HG03354 (cell line): ENCODE measurements around the gene SNAPC3.
"Not testable (repeated sequence)": the region's sequence is repeated elsewhere in the genome, so short reads cannot be mapped to it uniquely, and the experiment has no call there.

Source experiments
- ATAC-seq: cut with Tn5 transposase; IDR thresholded peaks from one replicate; pipeline ENCODE4 v1.9.1; 2021; ENCODE audit warnings: mild to moderate bottlenecking; ENCODE audit not compliant: unreplicated experiment, poor library complexity, severe bottlenecking

The SNAPC3 gene

DNA sequence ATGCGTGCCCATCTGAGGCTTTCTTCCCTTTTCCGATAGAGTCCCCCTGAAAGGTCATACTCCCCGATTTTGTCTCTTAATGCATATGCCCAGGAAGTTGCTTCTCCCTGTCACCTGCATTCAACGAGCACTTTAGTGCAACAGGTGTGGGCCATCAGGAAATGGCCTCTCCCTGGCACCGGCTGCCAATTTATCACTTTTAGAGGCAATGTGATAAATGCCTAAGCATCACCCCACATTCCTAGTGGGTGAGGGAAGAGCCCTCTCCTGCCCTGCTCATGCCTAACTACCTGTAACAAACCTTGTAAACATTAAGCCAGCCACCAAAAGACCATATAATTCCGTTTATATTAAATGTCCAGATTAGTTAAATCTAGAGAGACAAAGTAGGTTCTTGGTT lies 1.1 kb upstream of the SNAPC3 start:
- no peak for ATAC-seq

DNA sequence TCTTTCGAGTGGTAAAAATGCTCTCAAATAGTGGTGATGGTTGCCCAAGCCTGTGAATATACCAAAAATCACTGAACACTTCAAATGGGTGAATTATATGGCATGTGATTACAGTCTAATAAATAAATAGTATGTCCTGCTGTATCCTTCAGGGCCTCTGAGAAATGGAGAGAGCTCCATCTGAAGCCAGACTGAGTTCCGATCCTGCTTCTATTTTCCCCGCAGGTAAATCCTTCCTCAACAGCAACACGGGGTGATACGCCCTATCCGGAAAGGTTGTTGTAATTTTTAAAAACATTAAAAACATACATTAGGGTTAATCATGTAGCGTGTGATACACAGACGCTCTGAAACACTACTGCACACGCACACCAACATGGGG lies 695 bp upstream of the SNAPC3 start:
- ATAC-seq, result no peak

DNA sequence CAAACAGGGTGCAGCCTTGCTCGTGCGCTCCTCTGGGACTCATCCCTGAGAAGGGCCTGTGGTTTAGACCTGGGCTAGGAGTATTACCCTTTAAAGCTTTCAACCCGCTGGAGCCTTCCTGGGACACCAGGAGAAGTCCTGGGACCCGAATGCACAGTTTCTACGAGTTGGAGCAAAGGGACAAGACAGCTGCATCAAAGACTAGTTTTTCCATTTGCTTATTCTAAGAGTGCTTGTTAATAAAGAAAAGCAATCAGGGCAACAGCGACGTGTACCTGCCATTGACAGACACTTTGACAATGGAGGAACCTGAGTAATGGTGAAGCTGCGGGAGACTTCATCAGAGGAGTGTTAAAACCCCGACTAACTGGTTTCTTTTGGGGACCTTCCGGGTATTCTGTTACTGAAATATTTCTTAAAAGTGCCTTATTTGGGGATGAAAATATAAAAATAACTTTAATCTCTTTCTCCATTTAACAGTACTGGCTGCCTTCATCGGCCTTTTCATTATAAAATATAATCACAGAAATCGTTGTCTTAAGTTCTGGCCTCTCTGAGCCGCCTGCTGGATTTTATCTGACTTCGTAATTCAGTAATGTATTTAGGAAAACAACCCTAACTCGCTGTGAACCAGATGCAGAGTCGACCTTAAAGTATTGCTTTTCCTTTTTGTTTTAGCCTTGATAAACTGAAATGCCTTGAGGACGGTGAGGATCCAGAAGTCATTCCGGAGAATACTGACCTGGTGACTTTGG lies 732 bp downstream of the SNAPC3 start:
- ATAC-seq, result peak; percentile 12

DNA sequence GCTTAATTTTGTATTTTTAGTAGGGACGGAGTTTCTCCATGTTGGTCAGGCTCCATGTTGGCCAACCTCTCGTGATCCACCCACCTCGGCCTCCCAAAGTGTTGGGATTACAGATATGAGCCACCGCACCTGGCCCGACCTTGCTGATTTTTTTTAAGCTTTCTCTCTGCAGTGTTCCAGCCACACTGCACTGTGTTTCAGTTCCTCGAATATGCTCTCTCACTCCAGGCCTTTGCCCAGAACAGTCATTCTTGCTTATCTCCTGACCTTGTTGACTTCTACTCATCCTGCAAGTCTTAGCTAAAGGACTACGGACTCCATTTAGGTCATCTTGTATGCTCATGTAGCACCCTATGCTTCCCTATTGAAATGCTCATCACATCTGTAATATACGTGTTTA lies 3.3 kb downstream of the SNAPC3 start:
- peak; percentile 20 for ATAC-seq

DNA sequence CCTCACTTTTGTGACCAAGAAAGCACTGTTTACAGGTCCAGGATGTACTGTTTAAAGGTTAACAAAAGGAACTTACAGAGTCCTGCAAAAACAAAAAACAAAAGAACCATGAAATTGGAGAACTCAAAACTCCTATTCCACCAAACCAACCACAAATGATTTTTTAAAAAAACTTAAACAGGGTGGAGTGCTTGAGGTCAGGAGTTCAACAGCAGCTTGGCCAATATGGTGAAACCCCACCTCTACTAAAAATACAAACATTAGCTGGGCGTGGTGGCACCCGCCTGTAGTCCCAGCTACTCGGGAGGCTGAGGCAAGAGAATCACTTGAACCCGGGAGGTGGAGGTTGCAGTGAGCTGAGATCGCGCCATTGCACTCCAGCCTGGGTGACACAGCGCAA lies 5.0 kb downstream of the SNAPC3 start:
- ATAC-seq, result not testable (repeated sequence)

DNA sequence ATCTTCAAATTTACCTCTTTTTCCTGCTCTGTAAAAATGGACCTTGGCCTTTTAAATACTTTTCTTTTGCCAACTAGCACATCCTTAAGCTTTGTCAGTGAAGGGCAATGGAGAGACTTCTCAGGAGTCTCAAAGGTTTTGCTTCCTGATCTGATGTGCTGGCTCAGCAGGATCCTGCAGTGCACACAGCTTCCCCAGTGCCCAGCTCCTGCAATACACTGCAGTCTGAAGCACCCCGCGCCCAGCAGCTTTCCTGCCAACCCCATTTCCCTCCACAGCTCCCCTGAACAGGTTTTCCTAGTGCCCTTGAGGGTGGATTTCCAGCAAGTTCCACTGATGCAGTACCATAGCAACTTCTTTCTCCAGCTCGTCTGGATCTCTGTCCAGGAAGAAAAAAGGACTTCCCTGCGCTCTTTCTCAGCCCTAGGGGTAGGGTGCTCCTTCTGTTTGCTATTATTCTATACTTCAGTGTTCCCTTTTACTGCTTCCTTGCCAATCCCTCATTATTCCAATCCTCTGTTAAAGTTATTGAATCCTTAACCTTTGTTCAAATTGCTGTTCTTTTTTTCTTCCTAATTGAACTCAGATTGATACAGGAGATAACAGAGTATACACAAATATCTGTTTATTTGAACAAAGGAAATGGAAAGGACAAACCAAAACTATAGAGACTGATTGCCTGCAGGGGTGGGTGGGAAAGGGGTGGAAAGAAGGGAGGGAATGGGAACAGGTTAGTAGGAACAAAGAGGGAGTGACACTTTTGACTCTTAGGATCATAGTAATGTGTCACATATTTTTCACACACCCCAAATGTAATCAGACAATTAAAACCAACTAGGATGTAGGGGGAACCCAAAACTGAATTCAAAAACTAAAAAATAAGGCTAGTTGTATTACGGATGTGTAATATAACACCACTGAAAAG lies 8.5 kb downstream of the SNAPC3 start:
- ATAC-seq, result no peak

DNA sequence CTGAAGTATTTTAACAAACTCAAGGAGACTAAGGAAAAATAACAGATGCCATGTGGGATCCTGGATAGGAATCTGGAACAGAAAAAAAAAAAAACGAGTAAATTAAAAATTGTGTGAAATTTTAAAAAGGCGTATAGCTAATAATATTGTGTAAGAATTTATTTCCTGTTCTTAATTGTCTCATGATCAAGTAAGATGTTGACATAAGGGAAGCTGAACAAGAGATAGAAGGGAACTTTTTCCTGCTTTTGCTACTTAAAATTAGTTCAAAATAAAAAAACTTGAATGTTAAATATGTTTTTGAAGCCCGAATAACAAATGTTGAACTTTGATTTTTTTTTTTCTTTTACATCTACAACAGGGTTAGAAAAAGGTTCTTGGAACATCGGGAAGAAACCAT lies 10.5 kb downstream of the SNAPC3 start:
- ATAC-seq, result no peak

DNA sequence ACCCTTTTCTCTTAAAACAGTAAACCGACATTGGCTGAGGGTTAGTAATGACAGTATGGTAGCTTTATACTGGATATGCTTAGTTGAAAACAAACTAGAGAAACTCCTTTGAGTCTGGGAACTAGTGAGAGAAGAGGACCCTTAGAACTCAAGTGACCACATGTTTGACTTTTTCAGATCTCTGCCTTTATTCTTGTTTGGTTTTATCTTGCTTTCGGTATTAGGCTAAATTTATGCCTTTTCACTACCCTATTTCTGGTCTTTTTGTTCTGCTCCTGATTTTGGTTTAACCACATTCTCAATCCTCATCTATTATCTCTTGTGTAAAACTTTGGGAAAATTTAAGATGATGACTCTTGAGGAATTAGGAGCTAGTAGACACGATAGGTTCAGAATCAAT lies 11.0 kb downstream of the SNAPC3 start:
- peak; percentile 71 for ATAC-seq

DNA sequence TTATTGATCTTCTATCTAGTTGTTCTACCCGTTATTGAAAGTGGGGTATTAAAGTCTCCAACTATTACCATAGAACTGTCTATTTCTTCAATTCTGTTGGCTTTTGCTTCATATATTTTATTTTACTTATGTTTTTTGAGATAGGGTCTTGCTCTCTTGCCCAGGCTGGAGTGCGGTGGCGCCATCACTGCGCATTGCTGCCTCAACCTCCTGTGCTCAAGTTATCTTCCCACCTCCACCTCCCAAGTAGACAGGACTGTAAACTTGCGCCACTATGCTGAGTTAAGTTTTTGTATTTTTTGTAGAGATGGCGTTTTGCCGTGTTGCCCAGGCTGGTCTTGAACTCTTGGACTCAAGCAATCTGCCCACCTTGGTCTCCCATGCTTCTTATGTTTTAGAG lies 16.2 kb downstream of the SNAPC3 start:
- no peak for ATAC-seq

DNA sequence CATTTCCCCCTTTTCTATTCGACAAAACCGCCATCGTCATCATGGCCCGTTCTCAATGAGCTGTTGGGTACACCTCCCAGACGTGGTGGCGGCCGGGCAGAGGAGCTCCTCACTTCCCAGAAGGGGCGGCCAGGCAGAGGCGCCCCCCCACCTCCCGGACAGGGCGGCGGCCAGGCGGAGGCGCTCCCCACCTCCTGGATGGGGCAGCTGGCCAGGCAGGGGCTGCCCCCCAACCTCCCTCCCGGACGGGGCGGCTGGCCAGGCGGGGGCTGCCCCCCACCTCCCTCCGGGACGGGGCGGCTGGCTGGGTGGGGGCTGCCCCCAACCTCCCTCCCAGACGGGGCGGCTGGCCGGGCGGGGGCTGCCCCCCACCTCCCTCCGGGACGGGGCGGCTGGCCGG lies 19.2 kb downstream of the SNAPC3 start:
- ATAC-seq, result not testable (repeated sequence)

DNA sequence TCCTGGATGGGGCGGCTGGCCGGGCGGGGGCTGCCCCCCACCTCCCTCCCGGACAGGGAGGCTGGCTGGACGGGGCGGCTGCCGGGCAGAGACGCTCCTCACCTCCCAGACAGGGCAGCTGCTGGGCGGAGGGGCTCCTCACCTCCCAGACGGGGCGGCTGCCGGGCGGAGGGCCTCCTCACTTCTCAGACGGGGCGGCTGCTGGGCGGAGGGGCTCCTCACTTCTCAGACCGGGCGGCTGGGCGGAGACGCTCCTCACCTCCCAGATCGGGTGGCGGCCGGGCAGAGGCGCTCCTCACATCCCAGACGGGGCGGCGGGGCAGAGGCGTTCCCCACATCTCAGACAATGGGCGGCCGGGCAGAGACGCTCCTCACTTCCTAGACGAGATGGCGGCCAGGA lies 19.6 kb downstream of the SNAPC3 start:
- not testable (repeated sequence) for ATAC-seq

DNA sequence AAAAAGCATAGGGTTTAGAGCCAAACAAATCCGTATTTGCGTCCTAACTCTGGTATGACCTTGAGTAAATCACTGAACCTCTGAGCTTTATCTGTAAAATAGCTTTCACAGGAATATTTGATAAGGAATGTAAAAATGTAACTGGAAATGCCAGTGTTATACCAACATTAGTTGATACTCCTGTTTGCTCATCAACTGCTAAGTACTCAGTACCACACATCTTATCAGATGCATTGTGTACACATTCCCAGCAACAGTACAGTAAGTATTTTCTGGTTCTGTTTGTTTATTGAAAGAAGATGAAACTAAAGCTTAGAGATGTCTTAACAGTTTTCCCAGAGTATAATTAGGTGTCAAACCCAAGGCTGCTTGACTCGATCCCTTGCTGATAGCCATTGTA lies 21.5 kb downstream of the SNAPC3 start:
- ATAC-seq, result no peak

DNA sequence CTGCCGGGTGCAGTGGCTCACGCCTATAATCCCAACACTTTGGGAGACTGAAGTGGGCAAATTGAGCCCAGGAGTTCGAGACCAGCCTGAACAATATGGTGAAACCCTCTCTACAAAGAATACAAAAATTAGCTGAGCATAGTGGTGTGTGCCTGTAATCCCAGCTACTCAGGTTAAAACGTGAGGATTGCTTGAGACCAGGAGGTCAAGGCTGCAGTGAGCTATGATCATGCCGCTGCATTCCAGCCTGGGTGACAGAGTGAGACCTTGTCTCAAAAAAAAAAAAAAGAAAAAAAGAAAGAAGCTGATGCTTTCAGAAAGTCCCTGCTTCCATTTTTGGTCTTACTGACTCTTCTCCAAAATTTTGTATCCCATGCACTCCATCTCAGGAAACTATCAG lies 31.3 kb downstream of the SNAPC3 start:
- ATAC-seq, result no peak

DNA sequence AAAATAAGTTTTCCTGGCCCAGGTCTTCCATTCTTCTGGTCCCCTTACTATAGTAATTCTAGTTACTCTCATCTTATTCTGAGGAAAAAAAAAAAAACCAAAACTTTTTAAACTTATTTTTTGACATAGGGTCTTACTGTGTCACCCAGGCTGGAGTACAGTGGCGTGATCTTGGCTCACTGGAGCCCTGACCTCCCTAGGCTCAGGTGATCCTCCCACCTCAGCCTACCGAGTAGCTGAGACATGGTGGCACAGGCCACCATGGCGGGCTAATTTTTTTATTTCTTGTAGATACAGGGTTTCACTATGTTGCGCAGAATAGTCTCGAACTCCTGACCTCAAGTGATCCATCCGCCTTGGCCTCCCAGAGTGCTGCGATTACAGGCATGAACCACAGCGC lies 38.4 kb downstream of the SNAPC3 start:
- no peak for ATAC-seq

DNA sequence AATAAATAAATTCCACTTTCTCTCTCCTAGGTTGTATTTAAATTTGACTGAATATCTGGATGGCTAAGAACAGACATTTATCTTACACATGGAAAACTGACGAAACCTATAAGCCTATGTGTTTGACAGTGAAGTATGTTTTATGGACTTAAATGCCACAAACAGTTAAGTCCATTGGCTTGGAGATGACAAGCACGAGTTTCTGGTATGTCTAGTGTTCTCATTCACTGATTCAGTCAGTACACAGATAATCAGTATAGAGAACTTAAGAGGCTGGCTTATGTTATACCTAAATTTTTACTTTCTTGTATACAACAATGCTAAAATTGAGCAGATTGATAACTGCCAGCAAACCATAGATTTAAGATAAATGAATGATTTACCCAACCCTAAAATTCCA lies 38.9 kb downstream of the SNAPC3 start:
- no peak for ATAC-seq

DNA sequence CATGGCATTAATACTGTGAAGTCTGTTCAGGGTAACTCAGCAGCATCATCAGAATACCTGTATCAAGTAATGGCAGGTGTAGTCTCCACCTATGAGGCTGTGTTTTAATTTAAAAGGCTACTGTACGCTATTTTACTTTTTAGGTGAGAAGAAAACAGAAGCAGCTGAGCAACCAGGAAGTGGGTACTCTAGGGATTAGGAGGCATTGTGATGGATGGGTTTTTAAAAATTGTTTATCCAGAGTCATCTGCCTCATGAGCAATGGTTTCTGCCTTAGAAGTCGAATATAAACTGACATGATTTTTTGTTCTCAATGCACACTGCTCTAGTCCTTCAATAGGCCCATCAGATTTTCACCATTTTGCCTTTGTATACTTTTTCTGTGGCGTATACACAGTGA lies 45.5 kb downstream of the SNAPC3 start:
- no peak for ATAC-seq

DNA sequence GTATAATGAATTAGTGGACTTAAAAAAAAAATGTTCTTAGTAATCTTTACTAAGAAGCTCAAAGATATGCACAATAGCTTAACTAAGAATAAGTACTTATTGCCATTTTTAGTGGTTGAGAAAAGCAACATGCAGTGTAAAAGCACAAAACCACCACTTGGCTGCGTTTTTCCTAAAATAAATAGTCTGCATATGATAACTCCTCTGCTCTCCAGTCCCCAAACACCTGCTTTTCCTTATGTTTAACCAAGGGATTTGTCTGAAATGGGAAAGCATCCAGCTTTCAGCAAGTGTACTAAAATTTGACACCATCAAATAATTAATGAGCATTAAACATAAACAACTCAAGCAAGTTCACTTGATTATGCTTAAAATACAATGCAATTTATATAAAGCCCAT lies 46.7 kb downstream of the SNAPC3 start:
- ATAC-seq, result no peak

DNA sequence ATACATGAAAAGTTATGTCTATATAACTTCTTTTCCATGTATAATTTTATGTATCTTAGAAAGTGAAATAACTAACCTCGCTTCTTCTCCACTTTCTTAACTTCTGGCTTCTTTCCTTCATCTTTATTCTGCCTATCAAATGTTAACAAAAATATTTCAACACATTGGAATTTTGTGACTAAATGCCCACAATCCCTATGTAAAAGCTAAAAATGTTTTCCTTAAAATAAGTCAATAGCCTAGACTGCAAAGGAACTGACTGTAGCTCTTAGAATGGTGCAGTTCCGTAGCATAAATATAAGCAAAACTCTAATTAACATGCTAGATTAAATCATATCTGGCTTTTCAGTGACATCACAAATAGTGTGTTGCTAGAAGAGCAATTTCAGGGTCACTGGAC lies 47.2 kb downstream of the SNAPC3 start:
- ATAC-seq, result no peak

DNA sequence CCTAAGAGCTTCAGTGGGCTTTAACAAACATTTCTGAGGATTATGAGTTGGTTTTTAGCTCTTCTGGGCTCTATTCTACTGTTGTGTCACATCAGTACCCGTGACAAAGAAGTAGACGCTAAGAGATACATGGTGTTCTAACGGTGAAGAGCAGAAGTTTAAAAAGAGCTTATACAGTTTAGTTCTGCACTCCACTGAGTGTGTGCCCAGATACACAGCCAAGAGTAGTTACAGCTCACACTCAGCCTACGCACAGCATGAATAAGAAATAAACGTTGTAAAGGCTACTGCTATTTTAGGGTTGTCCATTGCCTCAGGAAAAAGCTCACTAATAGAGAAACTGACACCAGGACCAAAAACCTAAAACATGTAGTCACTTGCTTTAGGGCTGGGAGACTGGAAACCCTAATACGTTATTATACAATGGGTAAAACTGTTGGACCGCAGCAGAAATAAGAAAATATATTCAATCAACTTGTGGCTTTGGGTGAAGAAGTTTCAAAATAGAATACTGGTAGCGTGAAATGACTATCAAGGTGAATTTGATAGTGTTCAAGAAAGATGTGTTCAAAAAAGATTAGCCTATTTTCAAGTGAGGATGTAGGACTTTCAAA lies 53.4 kb downstream of the SNAPC3 start:
- ATAC-seq, result no peak

DNA sequence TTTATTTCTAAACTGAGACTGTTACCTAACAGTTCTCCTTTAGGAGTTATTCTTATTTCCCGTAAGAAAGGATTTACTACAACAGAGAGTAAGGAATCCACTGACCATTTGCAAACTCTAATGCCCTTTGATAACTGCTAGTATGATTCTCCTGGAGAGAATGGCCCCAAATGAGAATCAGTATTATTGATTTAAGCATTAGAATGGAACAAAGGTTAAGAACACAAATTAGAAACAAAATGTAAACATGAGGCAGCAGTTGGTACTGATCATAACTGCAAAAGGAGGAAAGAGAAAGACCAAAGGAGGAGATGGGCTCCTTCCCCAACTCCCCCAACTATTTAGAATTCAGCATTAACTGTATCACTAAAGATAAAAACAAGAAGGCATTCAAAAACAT lies 57.4 kb downstream of the SNAPC3 start:
- ATAC-seq, result no peak

DNA sequence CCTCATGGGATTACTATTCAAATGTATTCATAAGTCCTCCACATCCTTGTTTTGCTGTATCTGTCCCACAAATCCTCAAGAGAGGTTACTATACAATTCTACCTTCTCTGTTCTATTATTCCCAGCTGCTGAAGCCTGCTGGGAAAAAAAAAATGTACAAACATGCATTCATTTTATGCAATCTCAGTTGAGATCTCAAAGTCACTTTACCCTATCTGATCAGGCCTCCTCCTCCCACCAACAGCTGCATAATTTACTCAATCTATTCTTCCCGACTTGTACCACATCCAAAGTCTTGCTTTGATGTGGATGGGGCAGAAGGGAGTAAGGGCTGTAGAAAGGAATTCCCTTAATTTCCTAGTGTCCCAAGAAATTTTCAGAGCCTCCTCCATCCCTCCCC lies 59.5 kb downstream of the SNAPC3 start:
- no peak for ATAC-seq
